GM12892 (cell line): Measurements from ENCODE around the gene GRAMD1A.

Experiments
- POLR2A ChIP-seq: IDR thresholded peaks from 2 replicates; pipeline ENCODE4 v1.6.1; 2011; ENCODE audit warnings: low read depth, low read length, control low read depth
- POLR2AphosphoS5 ChIP-seq: IDR thresholded peaks from 2 replicates; pipeline ENCODE4 v1.6.1; 2011; ENCODE audit warnings: low read depth, low read length, control low read depth

- TF ChIP-seq POLR2A = no peak
- TF ChIP-seq POLR2AphosphoS5 = no peak
These were observed 11.1 kb downstream of the GRAMD1A start for GRCh38 chr19:35011091-35011689.
